CD14-positive monocyte (primary cell): ENCODE measurements around the gene ME2. TPM values are rescaled to one million over a fixed set of nuclear protein-coding genes. Genes with fewer than 3 reads are reported as not detected.

Experiments used
- DNase-seq, 3 donors: peaks; one replicate each; pipeline ENCODE4 v3.0.0-alpha.2; 2011 to 2022
- H2AFZ ChIP-seq: 2 replicates; pipeline ENCODE4 v1.6.0; 2012; ENCODE audit warnings: mild to moderate bottlenecking, low read depth, low read length, inconsistent platforms; ENCODE audit not compliant: insufficient read depth, poor library complexity, severe bottlenecking
- H3K27ac ChIP-seq, 2 donors: 1 replicate in 1 of 2; 2 replicates in 1 of 2; pipeline ENCODE4 v1.5.1; 2012 to 2013; ENCODE audit warnings: low read length in 2 of 2, control low read depth in 1 of 2, inconsistent platforms in 1 of 2, low read depth in 1 of 2, mild to moderate bottlenecking in 1 of 2
- H3K27me3 ChIP-seq, 2 donors: one replicate each; pipeline versions ENCODE4 v1.6.0 to v1.6.1; 2011 to 2013; ENCODE audit warnings: low read length in 2 of 2; ENCODE audit not compliant: control insufficient read depth in 2 of 2, insufficient read depth in 2 of 2
- H3K36me3 ChIP-seq, 2 donors: replicated peaks in 1 of 2; 1 replicate in 1 of 2; 2 replicates in 1 of 2; pipeline versions ENCODE4 v1.5.1 to v1.6.1; 2012 to 2013; ENCODE audit warnings: low read length in 2 of 2, control low read depth in 1 of 2, inconsistent platforms in 1 of 2, mild to moderate bottlenecking in 1 of 2; ENCODE audit not compliant: insufficient read depth in 2 of 2, control insufficient read depth in 1 of 2
- H3K4me1 ChIP-seq, 2 donors: 1 replicate in 1 of 2; 2 replicates in 1 of 2; pipeline versions ENCODE4 v1.5.1 to v1.6.1; 2012 to 2013; ENCODE audit warnings: low read length in 2 of 2, control low read depth in 1 of 2, inconsistent platforms in 1 of 2, mild to moderate bottlenecking in 1 of 2, moderate library complexity in 1 of 2; ENCODE audit not compliant: insufficient read depth in 2 of 2, control insufficient read depth in 1 of 2
- H3K4me2 ChIP-seq: replicated peaks from 2 replicates; pipeline ENCODE3; 2012; ENCODE audit warnings: low read length, moderate library complexity, mild to moderate bottlenecking; ENCODE audit not compliant: poor library complexity, severe bottlenecking; ENCODE audit errors: extremely low read depth
- H3K4me3 ChIP-seq, 3 experiments: fragments of 200-600 bp in 1 of 3; sonication (generic) in 1 of 3; replicated peaks in 1 of 3; 1 replicate in 2 of 3; 2 replicates in 1 of 3; pipeline ENCODE4 v1.5.1; 2011 to 2013; ENCODE audit warnings: low read length in 3 of 3, mild to moderate bottlenecking in 3 of 3, control low read depth in 2 of 3, low read depth in 2 of 3, inconsistent platforms in 1 of 3, moderate library complexity in 1 of 3
- H3K79me2 ChIP-seq: 2 replicates; pipeline ENCODE4 v1.6.0; 2012; ENCODE audit warnings: mild to moderate bottlenecking, control low read depth, inconsistent platforms, low read length, moderate library complexity; ENCODE audit not compliant: insufficient read depth
- H3K9ac ChIP-seq: 2 replicates; pipeline ENCODE4 v1.6.0; 2017; ENCODE audit warnings: low read length, mild to moderate bottlenecking; ENCODE audit not compliant: insufficient read depth, poor library complexity, severe bottlenecking
- H3K9me3 ChIP-seq, 2 donors: replicated peaks in 1 of 2; 1 replicate in 1 of 2; 2 replicates in 1 of 2; pipeline versions ENCODE4 v1.5.1 to v1.6.1; 2012 to 2013; ENCODE audit warnings: low read length in 2 of 2, control low read depth in 1 of 2; ENCODE audit not compliant: control insufficient read depth in 1 of 2, insufficient read depth in 1 of 2
- H4K20me1 ChIP-seq: 2 replicates; pipeline ENCODE4 v1.6.0; 2012; ENCODE audit warnings: mild to moderate bottlenecking, low read length, control low read depth, moderate library complexity; ENCODE audit not compliant: insufficient read depth
- H3K27ac Mint-ChIP-seq, 7 donors: one replicate each; pipeline ENCODE4 v1.8.0; 2020; ENCODE audit warnings: mild to moderate bottlenecking in 7 of 7, mixed read lengths in 7 of 7, moderate library complexity in 6 of 7, inconsistent platforms in 2 of 7
- H3K27me3 Mint-ChIP-seq, 3 donors: one replicate each; pipeline ENCODE4 v1.8.0; 2021 to 2022; ENCODE audit warnings: low read depth in 3 of 3, mild to moderate bottlenecking in 3 of 3, mixed read lengths in 3 of 3, moderate library complexity in 3 of 3, inconsistent platforms in 1 of 3
- H3K36me3 Mint-ChIP-seq, 2 donors: one replicate each; pipeline ENCODE4 v1.8.0; 2020; ENCODE audit warnings: mixed read lengths in 2 of 2, inconsistent platforms in 1 of 2, mild to moderate bottlenecking in 1 of 2
- H3K4me1 Mint-ChIP-seq: one replicate; pipeline ENCODE4 v1.8.0; 2020; ENCODE audit warnings: mild to moderate bottlenecking, mixed read lengths
- H3K4me3 Mint-ChIP-seq, 2 donors: one replicate each; pipeline ENCODE4 v1.8.0; 2020; ENCODE audit warnings: mild to moderate bottlenecking in 2 of 2, mixed read lengths in 2 of 2, moderate library complexity in 1 of 2
- H3K9me3 Mint-ChIP-seq, 7 donors: one replicate each; pipeline ENCODE4 v1.8.0; 2020 to 2022; ENCODE audit warnings: mixed read lengths in 7 of 7, mild to moderate bottlenecking in 6 of 7, moderate library complexity in 6 of 7, inconsistent platforms in 2 of 7
- CTCF ChIP-seq: fragments of 200-600 bp; IDR thresholded peaks from one replicate; pipeline ENCODE4 v1.8.0; 2022; ENCODE audit warnings: antibody characterized with exemption, mild to moderate bottlenecking
- WGBS: methylation state at CpG from one replicate; pipeline ENCODE4 v1.1.5; 2013; ENCODE audit warnings: missing lambda C conversion rate; ENCODE audit not compliant: insufficient coverage; 5-methylcytosine and 5-hydroxymethylcytosine counted together
- intact Hi-C, 2 donors: fragments of 100-400 bp; cut with micrococcal nuclease; formaldehyde crosslinking; loops; one replicate each; pipeline versions ENCODE4 v1.15.0 to v1.15.1; 2023
- polyA plus RNA-seq, 3 donors: library from polyadenylated mRNA; depleted of rRNA in 1 of 3; unstranded in 2 of 3; stranded (reverse) in 1 of 3; fragments of 300-500 nt in 2 of 3; fragments of >200 nt in 1 of 3; fragmentation: Illumina TruSeq in 2 of 3; gene quantifications; 1 replicate in 2 of 3; 2 replicates in 1 of 3; pipeline ENCODE4 v1.2.3, GENCODE V29; 2012 to 2021

Gene ME2
- polyA plus RNA-seq, 3 donors = 48.7 to 93.8 (median 71.7) TPM

- Mint-ChIP-seq H3K9me3 (peaks cover 0 to 1% (median 0%) of the 10 kb centered on the region in 7 donors), H3K36me3 (peaks cover 25 to 31% of the 10 kb centered on the region in 2 donors), H3K4me3 (no peak overlapping the region), H3K27me3 (no peaks in the 10 kb centered on the region), H3K4me1 (no peaks in the 10 kb centered on the region), H3K27ac (no peak overlapping the region)
- no peak overlapping the region for H2AFZ ChIP-seq
- no peaks in the 10 kb centered on the region for H4K20me1 ChIP-seq
- H3K79me2 ChIP-seq = no peaks in the 10 kb centered on the region
- no peak overlapping the region for H3K4me2 ChIP-seq
- H3K27ac ChIP-seq = no peak overlapping the region
- DNase-seq = no peak
- H3K4me3 ChIP-seq = no peak overlapping the region
- no peaks in the 10 kb centered on the region for H3K9me3 ChIP-seq
- no peak for TF ChIP-seq CTCF
- no peaks in the 10 kb centered on the region for H3K4me1 ChIP-seq
- no peak overlapping the region for H3K9ac ChIP-seq
- intact Hi-C loops = no loop called here
- 70% methylated on average over 1 of the region's 2 CpGs for WGBS
- H3K36me3 ChIP-seq = peaks cover 16 to 48% of the 10 kb centered on the region in 2 donors
- H3K27me3 ChIP-seq = no peaks in the 10 kb centered on the region
Measured at GRCh38 chr18:50987261-50987660, 108.3 kb downstream of the ME2 start.

DNA sequence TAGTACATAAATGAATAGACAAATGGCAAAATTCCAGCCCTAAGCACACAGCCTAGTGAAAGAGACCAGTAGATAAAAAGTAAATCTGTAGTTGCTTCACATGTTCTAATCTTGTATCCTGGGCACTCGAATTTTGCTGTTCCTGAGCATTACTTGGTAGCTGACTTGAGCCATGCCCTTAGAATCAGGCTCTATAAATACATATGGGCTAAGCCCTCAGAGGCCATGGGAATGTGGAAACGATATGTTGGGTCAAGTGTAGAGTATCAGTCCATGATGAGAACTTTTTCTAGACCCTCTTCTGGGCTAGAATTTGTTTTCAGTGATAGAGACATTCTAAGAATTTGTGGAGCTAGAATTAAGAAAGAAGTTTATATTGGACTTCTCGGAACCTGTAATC lies 110.8 kb downstream of the ME2 start:
- H3K4me3 ChIP-seq = no peak overlapping the region
- intact Hi-C loops = no loop called here
- Mint-ChIP-seq H3K9me3 (peaks cover 0 to 3% (median 0%) of the 10 kb centered on the region in 7 donors), H3K4me3 (no peak overlapping the region), H3K4me1 (no peaks in the 10 kb centered on the region), H3K27ac (no peak overlapping the region), H3K27me3 (no peaks in the 10 kb centered on the region), H3K36me3 (peaks cover 16 to 22% of the 10 kb centered on the region in 2 donors)
- peaks cover 11 to 36% of the 10 kb centered on the region in 2 donors for H3K36me3 ChIP-seq
- no peak overlapping the region for H2AFZ ChIP-seq
- TF ChIP-seq CTCF = no peak
- H3K4me2 ChIP-seq = no peak overlapping the region
- no peaks in the 10 kb centered on the region for H3K79me2 ChIP-seq
- H3K27ac ChIP-seq = no peak overlapping the region
- no peaks in the 10 kb centered on the region for H4K20me1 ChIP-seq
- no peak overlapping the region for H3K9ac ChIP-seq
- DNase-seq = no peak
- no peaks in the 10 kb centered on the region for H3K9me3 ChIP-seq
- no peaks in the 10 kb centered on the region for H3K27me3 ChIP-seq
- H3K4me1 ChIP-seq = no peaks in the 10 kb centered on the region
- 92% methylated on average over 2 of the region's 3 CpGs for WGBS
